Prostate gland (tissue), 2 donors: ENCODE data around the gene PTGR2.

Experiments
- POLR2A ChIP-seq: fragments of 450-650 bp; IDR thresholded peaks from one replicate; pipeline ENCODE4 v1.6.1; 2016; ENCODE audit warnings: antibody characterized with exemption, mild to moderate bottlenecking
- POLR2AphosphoS5 ChIP-seq: sonication (generic); formaldehyde crosslinking; IDR thresholded peaks from one replicate; pipeline ENCODE4 v1.6.1; 2017; ENCODE audit warnings: antibody characterized with exemption
- TF ChIP-seq, protein P1 (sequence below), 4 experiments: fragments of 200-600 bp in 2 of 4; fragments of 450-650 bp in 2 of 4; sonication (generic) in 2 of 4; IDR thresholded peaks; 1 replicate in 3 of 4; 2 replicates in 1 of 4; pipeline ENCODE4 v1.5.1; 2016 to 2019; ENCODE audit warnings: antibody characterized with exemption in 4 of 4, mild to moderate bottlenecking in 2 of 4, moderate library complexity in 2 of 4

DNA sequence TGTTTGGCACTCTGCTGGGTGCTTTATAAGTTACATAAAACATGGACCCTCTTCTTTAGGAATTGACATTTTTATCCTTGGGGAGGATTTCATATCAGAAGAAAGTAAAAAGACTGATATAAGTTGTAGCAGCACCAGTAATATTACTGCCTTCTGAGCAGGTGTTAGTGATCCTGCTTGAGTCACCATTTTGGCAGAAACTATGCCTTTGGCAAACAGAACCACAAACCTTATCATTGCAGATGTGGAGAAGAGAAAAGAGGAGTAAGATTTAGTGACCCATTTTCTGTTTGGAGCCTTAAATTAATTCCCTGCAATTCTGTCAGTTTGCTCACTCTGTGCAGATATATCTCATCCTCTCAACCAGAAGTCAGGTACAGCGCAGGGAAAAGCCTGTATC lies 58.0 kb downstream of the PTGR2 start:
- TF ChIP-seq POLR2A (no peak), POLR2AphosphoS5 (no peak)
- TF ChIP-seq, protein P1, sequence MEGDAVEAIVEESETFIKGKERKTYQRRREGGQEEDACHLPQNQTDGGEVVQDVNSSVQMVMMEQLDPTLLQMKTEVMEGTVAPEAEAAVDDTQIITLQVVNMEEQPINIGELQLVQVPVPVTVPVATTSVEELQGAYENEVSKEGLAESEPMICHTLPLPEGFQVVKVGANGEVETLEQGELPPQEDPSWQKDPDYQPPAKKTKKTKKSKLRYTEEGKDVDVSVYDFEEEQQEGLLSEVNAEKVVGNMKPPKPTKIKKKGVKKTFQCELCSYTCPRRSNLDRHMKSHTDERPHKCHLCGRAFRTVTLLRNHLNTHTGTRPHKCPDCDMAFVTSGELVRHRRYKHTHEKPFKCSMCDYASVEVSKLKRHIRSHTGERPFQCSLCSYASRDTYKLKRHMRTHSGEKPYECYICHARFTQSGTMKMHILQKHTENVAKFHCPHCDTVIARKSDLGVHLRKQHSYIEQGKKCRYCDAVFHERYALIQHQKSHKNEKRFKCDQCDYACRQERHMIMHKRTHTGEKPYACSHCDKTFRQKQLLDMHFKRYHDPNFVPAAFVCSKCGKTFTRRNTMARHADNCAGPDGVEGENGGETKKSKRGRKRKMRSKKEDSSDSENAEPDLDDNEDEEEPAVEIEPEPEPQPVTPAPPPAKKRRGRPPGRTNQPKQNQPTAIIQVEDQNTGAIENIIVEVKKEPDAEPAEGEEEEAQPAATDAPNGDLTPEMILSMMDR (IDR thresholded peaks at IDR 0.05), result no peak
